ENCODE measurements around the gene KLF7.
A peak's percentile ranks its signal among the peaks of the same experiment; 100 is the strongest.

Gene KLF7

DNA sequence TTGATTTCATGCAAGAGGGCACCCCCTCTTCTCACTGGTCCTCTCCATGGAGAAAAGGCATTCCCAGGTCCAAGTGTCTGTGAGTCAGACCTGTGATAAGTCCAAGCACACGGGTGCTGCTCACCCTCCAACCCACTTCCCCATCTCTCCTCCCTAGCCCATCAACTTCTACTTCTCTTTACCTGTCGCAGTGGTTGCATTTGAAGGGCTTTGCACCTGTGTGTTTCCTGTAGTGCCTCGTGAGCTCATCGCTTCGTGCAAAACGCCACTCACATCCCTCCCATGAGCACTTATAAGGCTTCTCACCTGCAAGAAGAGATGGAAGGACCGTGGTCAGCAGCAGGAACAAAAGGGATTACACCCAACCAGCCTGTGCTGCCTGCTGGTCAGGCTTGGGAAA lies 77.5 kb downstream of the KLF7 start:
- no peak for DNase-seq

DNA sequence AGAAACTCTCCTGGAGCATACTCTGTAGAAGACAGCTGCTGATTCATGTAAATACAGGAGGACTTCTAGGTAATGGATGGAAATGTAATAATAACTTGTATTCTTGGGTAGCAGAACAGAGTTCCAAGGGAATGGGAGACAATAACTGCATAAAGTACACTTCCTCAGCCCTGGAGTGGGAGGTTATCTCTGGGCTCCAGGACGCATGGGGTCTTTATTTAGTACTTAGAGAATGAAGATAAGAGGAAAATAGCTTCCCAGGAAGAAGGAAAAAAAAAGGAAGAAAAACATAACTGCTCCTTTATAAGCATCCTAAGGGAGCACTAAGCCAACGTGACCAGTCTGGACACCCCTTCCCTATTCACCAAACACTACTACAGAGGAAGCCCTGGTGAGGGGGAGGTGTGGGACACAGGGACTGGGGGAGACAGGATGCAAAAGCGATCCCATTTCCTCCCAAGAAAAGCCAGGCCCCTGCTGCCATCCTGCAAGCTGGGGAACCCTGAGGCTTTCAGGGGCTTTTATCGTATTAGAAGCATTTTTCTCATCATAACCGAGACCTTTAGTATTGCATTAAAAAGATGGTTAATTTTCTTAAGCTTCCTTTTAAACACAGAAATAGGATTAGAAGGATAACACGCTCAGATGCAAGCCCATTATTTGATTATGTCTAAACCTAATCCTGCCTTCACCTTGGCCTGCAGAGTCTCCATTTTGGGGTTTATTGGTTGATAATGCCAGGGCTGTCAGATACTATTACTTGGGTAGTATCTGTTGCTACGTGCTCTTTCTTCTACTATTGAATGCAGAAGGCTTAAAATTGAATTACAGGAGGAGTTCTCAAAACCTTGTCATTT lies 78.5 kb downstream of the KLF7 start:
- no peak for DNase-seq

DNA sequence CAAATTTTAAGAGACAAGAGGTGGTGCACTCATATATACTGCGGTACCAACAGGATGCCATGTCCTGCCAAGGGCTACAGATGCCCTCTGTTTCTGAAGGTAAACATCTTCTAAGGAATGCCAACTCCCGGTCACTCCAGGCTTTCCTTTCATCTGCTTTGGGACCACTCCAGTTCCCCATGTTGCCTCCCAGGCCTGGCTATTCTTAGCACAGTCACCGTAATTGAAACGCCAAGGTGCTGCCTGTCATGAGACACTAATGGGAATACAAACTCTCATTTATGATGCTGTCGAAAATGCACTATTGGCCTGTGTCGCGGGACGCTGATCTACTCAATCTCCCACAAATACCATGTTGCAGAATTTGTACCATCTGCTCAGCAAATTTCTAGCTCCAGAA lies 79.6 kb downstream of the KLF7 start:
- DNase-seq = no peak

DNA sequence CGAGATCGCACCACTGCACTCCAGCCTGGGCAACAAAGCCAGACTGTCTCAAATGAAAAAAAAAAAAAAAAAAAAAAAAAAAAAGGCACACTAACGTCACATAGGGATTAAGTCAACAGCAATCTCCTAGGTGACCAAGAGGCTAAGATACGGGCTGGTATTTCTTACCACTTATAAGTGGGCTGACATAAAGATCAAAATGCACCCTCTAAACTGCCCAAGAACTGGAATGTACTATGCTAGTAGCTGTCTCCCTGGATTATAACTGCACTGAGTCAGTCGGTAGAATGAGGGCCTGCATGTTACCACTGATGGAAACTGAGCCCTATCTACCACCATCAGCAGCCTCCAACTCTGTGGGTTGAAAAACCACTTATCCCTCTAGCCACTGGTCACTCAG lies 80.6 kb downstream of the KLF7 start:
- DNase-seq = no peak

DNA sequence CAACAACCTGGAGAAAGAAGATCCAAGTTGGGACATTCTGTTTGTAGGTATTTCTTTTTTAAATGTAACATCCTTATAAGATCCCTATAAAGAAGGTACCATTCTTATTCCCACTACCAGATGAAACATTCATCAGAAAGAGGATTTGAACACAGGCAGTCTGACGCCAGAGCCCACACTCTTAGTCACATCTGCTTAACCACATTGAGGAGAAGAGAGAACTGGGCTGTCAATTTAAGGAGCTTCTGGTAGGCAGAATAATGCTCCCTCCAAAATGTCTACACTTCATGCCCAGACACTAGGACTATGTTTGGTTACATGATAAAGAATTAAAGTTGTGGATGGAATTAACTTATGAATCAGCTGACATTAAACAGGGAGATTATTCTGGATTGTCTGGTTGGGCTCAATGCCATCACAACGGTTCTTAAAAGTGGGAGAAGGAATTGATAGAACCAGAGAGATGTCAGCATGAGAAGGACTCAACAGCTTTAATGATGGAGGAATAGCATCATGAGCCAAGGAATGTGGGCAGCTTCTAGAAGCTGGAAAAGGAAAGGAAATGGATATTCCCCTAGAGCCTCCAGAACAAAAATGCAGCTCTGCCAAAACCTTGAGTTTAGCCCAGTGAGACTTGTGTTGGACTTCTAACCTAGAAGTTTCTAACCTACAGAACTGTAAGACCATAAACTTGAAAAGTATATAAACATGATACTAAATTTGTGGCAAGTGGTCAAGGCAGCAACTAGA lies 82.2 kb downstream of the KLF7 start:
- no peak for DNase-seq

DNA sequence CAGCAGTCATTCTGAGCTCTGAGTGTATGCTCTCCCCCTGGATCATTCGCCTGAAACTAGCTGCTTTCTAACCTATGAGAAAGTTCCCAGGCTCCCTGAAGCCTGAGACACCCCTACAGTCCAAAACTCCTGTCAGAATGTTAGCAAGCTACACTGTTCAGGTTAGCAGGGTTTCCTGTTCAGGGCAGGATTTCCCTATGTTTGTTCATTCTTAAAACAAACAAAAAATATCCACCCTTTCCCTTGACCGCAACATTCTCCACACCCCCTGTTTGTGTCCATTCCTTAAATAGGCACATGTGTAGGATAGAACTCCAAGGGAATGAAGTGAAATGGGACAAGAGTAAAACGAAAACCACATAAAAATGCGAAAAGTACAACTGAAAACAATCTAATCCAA lies 83.1 kb downstream of the KLF7 start:
- no peak for DNase-seq

DNA sequence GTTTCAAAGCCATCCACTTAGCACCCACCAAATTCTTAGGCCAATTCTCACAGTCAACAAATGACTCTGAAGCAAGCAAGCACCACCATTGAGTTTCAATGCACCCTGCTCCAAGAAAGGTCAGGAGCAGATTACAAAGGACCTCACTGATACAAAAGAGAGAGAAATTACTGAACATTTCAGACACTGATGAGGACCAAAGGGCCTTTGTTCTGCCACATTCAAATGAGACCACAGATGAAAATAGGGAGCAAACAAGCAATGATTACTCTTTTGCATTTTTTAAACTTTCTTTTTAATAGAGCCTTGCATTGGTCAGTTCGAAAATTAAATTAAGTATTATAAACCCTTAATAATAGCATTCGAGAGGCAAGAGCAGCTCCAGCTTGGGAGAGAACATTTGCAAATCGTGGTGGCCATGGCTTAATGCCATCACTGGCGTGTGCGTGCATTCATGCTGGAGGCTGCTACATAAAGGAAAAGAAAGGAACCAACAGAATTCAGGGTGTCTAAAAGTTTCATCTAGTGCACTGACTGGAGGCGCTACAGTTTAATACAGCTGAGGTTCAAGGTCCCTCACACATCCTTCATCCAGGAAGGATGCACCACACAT lies 87.5 kb downstream of the KLF7 start:
- DNase-seq = no peak

DNA sequence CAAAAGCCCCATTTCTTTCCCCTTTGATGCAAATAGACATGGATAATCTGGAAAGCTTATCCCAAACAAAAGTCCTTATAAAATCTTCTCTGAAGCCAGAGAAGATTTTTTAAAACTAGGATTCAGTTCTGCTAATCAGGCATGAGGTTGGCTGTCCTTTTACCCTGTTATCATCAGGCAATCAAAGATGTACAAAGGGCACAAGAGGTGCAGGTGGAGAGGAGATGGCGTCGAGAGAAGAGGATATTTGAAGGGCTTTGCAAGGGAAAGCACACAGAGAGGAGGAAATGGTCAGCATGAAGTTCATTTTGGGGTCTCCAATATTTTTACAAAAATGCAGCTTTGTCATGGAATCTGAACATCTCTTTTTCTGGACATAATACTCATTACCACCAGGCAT lies 88.5 kb downstream of the KLF7 start:
- no peak for DNase-seq

DNA sequence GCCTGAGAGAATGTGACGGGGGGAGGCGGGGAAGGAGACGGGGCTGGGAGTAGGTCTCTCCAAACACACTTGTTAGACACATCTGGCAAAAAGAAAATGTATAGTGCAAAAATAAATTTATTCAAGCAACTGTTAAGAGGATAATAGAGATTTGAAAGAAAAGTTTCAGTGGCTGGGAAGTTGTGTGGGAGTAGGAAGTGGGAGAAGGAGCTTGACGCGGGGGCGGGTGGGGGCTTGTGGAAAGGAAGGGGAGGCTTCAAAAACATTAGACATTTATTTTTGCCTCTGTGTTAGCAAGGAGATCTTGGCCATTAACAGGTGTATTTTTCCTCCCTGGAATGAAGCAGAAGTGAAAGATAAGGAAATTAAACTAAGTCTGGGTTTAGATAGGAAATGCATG lies 90.3 kb downstream of the KLF7 start:
- no peak for DNase-seq

DNA sequence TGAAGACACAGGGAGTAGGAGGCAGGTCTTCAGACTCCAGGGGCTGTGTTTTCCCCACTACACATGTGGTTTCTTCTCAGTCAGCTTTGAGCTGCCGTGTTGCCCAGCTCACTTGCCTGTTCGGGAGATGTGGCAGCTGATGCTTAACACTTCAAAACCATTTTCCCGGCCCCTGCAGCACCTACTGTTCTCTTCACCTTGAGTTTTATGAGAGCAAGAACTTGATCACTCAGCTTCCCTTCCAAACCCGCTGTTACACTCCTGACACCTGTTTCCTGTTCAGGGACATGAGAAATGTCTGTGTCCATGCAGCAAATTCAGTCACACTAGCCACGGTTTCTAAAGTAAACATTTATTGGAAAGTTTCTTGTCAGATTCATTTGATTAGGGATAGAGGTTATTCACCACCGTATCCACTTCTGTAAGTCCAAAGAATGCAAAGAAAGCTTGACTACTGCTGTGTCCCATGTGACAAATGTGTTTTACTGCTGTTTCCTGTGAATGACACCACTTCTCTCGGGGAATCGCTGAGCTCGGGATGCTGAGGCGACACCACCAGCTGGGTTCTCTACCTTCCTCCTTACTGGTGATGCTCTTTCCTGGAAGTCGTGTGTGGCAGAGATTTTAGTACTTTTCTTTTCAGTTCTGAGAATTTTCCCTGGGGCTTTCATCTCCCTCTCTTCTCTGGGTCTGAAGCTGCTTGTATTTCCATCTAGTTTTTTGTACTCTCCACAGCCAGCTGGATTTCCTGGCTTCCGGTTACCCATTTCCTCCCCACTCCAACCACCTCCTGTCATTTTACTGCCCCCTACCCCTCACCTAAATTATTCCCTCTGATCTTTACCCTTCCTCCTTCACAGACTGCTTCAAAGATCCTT lies 91.7 kb downstream of the KLF7 start:
- DNase-seq = peak; percentile 40

DNA sequence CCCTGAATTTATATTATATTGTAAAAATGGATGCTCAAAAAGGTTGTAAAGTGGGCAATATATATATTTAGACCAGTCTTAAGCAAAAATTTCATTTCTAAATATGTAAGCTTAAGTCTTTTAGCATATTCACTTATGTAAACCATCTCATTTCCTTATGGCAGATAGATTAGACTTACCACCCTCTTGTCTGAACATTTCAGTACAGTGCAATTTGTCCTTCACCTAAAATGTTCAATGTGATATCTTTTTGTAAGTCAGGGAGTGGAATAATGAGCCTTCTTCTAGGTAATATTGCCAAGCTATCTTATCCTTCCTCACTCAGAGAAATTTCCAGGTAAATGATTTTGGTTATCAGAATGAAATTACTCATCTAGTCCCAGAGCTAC lies 92.3 kb downstream of the KLF7 start:
- DNase-seq = no peak

DNA sequence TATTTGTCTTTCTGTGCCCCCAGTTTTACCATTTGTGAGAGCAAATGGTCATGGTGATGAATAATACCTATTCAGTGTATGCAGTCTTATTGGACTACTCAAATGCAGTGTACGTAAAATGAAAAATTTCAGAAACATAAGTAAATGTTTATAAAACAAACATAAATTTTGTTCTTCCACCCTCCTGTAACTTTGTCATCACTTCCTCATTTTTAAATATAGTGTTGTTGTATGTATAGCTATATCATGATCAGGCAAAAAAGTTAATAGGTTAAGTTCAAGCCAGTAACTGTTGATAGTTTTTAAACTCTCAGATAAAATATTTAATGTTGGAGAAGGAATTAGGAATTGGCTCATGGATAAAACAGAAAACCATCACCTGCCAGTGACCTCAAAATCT lies 93.2 kb downstream of the KLF7 start:
- DNase-seq = no peak

DNA sequence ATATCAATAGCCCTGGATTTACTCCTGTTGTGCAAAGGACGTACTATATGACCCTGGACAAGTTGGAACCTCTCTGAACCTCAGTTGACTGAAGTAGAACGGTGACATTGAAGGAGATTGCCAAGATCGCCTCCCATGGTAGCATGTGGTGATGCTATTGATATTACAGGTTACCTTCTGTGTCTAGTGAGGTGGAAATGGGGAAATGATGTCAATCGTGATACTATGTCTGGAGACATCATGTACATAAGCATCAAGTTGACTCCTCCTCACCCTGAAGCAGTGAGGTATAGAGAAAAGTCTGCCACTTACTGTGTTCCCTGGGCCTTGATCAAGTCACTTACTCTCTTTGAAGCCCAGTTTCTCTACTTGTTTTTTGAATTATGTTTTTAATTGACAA lies 93.9 kb downstream of the KLF7 start:
- DNase-seq = no peak

DNA sequence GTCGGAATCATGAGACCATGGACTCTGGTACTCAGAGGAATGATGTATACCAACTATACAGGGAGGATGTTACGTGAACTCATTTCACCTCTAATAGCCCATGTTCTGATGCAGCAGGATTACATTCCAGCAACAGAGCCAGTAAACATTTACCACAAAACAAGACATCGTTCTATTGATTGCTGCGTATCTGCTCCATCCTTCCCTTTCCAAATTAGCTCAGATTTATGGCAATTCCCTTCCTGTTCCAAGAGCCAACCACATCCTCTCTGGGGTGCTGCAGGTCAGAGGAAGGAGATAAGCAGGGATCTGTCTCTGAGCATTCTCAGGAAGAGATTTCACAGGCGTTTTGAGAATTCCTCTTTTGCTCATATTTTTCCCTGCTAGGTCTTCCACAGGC lies 98.3 kb downstream of the KLF7 start:
- no peak for DNase-seq

DNA sequence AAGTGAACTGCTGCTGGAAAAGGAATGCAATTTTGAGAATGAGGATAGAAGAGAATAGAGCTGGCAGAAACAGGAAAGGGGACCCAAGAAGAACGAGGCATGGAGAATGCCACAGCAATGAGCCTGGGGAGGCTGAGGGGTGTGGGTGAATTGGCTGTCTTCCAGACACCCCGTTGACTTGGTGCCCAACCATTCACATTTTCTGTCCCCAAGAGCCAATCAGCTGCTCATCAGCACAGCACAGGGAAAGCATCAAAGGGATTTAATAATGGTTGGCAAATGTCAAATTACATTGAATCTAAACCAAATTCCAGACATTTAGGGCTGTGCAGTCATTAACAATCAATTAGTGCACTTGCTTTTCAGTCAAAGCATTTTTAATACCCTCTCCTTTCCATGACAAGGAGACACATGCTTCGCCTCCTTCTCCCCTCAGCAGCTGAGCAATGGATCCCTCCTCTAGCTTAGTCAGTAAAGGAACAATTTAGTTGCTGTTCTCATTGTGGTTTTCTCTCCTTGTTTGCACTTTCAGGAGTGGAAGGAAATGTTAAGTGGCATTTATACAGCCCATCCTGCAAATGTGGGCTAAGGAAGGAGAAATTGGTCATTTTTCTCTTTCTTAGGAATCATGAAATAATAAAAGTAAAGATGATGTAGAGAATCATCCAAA lies 98.8 kb downstream of the KLF7 start:
- DNase-seq = no peak

DNA sequence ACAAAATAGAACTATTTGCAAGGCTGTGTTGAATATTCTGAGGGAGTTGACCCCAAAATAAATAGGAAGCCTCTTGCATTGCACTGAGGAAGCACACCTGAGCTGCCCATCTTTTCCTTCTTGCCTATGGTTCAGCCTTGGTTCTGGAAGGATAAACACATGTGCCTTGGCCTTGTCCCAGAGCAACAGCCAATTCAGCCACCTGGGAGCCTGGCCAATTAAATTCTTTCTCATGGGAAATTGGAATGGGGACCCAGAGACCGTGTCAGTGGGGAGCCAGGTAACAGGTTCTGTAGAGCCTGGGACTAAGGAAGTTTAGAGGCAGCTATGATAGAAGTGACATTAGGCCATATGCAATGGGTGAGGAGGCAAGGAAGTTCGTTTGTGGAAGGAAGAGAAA lies 99.6 kb downstream of the KLF7 start:
- no peak for DNase-seq

DNA sequence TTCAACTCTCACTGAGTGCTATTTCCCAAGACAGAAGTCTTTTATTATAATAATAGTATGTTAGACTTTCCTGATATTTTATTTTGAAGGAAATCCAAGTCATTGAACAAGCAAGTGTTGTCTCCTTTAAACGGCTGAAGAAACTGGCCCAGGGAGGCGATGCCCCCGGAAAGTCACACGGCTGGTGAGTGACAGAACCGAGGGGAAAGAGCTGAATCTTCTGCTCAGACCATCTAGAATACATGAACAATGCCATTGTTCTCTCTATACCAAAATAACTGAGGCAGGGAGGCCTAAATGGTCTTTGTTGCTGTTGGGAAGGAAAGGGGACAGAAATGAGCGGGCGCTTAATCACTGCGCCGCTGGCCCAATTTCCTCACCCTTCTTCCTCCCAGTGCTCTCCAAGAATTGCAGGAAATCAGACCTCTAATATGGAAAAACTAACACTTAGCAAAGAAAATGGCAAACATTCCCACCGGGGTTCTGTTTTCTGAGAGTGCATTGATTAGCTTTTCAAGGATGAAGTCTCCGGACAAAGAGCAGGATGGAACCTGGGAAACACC lies 101.5 kb downstream of the KLF7 start:
- no peak for DNase-seq

DNA sequence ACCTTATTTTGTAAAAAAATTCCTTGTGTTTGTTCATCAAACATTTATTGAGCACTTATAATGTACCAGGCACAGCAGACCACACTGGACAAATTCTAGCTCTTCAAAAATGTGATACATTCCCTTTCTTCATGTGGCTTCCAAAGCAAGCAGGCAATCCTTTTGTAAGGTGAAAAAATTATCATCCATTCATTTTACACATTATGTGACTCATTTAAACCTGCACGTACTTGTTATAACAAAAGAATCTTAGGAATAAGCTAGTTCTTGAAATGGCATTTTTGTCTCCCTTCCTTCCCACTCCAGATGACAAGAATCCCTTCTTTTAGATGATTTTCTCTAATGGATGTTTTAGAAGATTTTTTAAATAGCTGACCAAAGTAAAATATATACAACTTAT lies 104.6 kb downstream of the KLF7 start:
- no peak for DNase-seq

DNA sequence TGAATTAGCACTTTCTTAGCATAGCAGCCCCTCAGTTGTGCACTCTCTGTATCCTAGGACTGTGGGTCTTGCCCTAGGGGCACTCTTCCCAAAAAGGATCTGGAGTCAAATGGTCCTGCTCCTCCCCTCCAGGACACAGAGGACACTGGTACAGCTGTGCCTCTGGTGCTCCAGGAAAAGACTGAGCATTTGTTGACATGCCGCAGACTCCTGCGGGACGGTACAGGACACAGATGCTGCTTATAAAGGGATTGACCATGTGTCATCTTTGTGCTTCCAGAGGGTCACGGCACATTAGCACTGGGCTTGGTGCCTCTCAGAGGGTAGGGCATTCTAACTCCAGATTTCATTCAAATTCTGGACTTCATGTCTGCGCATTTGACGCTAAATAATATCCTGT lies 110.5 kb downstream of the KLF7 start:
- DNase-seq = no peak

DNA sequence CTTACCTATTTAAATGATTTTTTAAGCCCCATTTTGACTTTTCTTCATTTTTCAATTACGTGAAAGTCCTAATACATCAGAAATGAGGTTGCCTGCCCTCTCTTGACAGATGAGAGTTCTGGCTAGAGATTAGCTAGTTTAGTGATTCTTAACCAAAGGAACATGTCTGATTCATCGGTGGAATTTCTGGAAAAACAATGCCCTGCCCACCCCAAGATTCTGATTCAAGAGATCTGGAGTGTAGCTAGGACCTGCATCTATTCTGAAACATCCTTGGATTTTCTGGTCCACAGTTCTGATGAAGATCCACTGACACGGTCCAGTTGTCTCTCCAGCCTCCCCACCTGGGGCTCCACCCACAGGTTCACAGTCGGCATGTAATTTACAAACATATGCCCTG lies 111.2 kb downstream of the KLF7 start:
- DNase-seq = no peak

DNA sequence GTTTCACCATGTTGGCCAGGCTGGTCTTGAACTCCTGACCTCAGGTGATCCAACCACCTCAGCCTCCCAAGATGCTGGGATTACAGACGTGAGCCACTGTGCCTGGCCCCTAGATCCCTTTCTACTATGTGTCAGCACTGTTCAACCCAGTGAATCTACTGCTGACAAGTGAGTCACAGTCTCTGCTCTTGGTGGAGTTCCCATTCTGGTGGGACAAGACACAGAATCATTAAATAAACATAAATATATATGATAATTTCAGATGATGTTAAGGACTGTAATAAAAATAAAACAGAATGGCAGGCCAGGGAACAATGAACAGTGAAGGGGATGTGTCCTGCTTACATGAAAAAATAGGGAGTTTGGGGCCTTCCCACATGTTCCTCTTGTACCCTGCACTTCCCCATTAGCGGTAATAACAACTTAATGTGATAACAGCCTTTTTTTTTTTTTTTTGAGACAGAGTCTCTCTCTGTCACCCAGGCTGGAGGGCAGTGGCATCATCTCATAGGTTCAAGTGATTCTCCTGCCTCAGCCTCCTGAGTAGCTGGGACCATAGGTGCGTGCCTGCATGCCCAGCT lies 114.3 kb downstream of the KLF7 start:
- no peak for DNase-seq

DNA sequence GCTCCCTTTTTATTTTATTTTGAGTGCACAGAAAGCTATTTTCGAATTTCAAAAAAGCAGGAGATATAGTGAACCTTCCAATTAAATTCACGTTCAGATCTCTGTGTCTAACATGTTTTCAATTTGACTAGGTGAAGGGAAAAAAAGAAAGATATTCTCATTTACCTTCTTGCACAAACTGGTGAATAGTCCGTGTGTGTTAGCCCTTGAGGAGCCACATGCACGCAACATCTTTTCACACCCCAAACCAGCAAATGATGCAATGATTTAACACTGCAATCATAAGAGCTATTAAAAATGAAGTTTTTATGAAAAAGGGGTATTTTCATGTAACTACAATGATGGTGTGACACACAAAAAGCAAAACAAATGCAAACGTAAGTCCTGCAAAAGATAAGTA lies 116.6 kb downstream of the KLF7 start:
- no peak for DNase-seq
